B cell (primary cell): Measurements from ENCODE around the gene ADAMTS16. TPM values are rescaled to one million over a fixed set of nuclear protein-coding genes. Genes with fewer than 3 reads are reported as not detected.

Experiments
- ATAC-seq: fragments of 200-7000 bp; cut with Tn5 transposase; one replicate; pipeline ENCODE4 v1.10.0; 2021; ENCODE audit warnings: low read depth, mild to moderate bottlenecking, moderate number of reproducible peaks, moderate library complexity
- CTCF ChIA-PET: fragments of 350-600 bp; sonication (Branson Sonifier 250); formaldehyde crosslinking; loops from one replicate; lab custom pipeline; 2021; ENCODE audit warnings: antibody characterized with exemption, inconsistent platforms; lab: Charles Lee
- POLR2A ChIA-PET: fragments of 350-600 bp; sonication (Branson Sonifier 250); formaldehyde crosslinking; loops from one replicate; lab custom pipeline; 2021; ENCODE audit warnings: antibody characterized with exemption; lab: Charles Lee
- DNase-seq: peaks from one replicate; pipeline ENCODE4 v3.0.0; 2013
- H2AFZ ChIP-seq: 2 replicates; pipeline ENCODE4 v1.6.1; 2012; ENCODE audit warnings: mild to moderate bottlenecking, low read depth, low read length; ENCODE audit not compliant: insufficient read depth, poor library complexity, severe bottlenecking
- H3K27ac ChIP-seq, 2 donors: 1 replicate in 1 of 2; 2 replicates in 1 of 2; pipeline ENCODE4 v1.5.1; 2012 to 2013; ENCODE audit warnings: low read length in 2 of 2, mild to moderate bottlenecking in 2 of 2, moderate library complexity in 1 of 2
- H3K27me3 ChIP-seq, 4 experiments: fragments of 200-600 bp in 1 of 4; sonication (generic) in 1 of 4; replicated peaks in 1 of 4; 1 replicate in 2 of 4; 2 replicates in 2 of 4; pipeline versions ENCODE4 v1.6.1 to v1.7.0; 2013 to 2016; ENCODE audit warnings: low read length in 3 of 4, mild to moderate bottlenecking in 2 of 4, mixed read lengths in 1 of 4, moderate library complexity in 1 of 4; ENCODE audit not compliant: insufficient read depth in 4 of 4, control insufficient read depth in 3 of 4; ENCODE audit errors: control extremely low read depth in 1 of 4
- H3K36me3 ChIP-seq, 2 experiments: replicated peaks in 1 of 2; 1 replicate in 1 of 2; 2 replicates in 1 of 2; pipeline versions ENCODE4 v1.6.1 to v1.7.1; 2013; ENCODE audit warnings: low read length in 1 of 2; ENCODE audit not compliant: insufficient read depth in 2 of 2, control insufficient read depth in 1 of 2; ENCODE audit errors: control extremely low read depth in 1 of 2, extremely low read depth in 1 of 2
- H3K4me1 ChIP-seq, 2 donors: fragments of 200-600 bp in 1 of 2; sonication (generic) in 1 of 2; 1 replicate in 1 of 2; 2 replicates in 1 of 2; pipeline versions ENCODE4 v1.5.1 to v1.6.1; 2013 to 2017; ENCODE audit warnings: low read length in 2 of 2; ENCODE audit not compliant: control insufficient read depth in 2 of 2, insufficient read depth in 2 of 2
- H3K4me2 ChIP-seq: replicated peaks from 2 replicates; pipeline ENCODE3; 2012; ENCODE audit warnings: mild to moderate bottlenecking, low read depth, low read length; ENCODE audit not compliant: poor library complexity, severe bottlenecking
- H3K4me3 ChIP-seq, 5 experiments: fragments of 200-600 bp in 1 of 5; sonication (generic) in 1 of 5; 1 replicate in 3 of 5; 2 replicates in 2 of 5; pipeline versions ENCODE4 v1.5.1 to v1.7.0; 2011 to 2016; ENCODE audit warnings: low read length in 4 of 5, mild to moderate bottlenecking in 4 of 5, low read depth in 2 of 5, control low read depth in 1 of 5, moderate library complexity in 1 of 5; ENCODE audit not compliant: insufficient read depth in 1 of 5; ENCODE audit errors: control extremely low read depth in 1 of 5, extremely low read depth in 1 of 5
- H3K79me2 ChIP-seq: fragments of 200-600 bp; sonication (generic); one replicate; pipeline ENCODE4 v1.6.0; 2016; ENCODE audit warnings: low read length; ENCODE audit not compliant: control insufficient read depth, insufficient read depth
- H3K9ac ChIP-seq: fragments of 200-600 bp; sonication (generic); 2 replicates; pipeline ENCODE4 v1.6.1; 2017; ENCODE audit warnings: mild to moderate bottlenecking, low read length, moderate library complexity
- H3K9me3 ChIP-seq, 3 donors: one replicate each; pipeline versions ENCODE4 v1.6.1 to v1.7.1; 2013; ENCODE audit warnings: low read length in 2 of 3; ENCODE audit not compliant: control insufficient read depth in 2 of 3, insufficient read depth in 1 of 3; ENCODE audit errors: control extremely low read depth in 1 of 3
- H4K20me1 ChIP-seq: 2 replicates; pipeline ENCODE4 v1.6.0; 2012; ENCODE audit warnings: mild to moderate bottlenecking, low read length; ENCODE audit not compliant: insufficient read depth, control insufficient read depth, poor library complexity, severe bottlenecking
- H3K27ac Mint-ChIP-seq: one replicate; pipeline ENCODE4 v1.8.0; 2021; ENCODE audit warnings: mixed read lengths
- H3K27me3 Mint-ChIP-seq: one replicate; pipeline ENCODE4 v1.8.0; 2021; ENCODE audit warnings: mixed read lengths
- H3K4me1 Mint-ChIP-seq: one replicate; pipeline ENCODE4 v1.8.0; 2021; ENCODE audit warnings: mixed read lengths
- H3K4me3 Mint-ChIP-seq: one replicate; pipeline ENCODE4 v1.8.0; 2021; ENCODE audit warnings: mixed read lengths
- H3K9me3 Mint-ChIP-seq: one replicate; pipeline ENCODE4 v1.8.0; 2022; ENCODE audit warnings: mixed read lengths; ENCODE audit not compliant: insufficient read depth
- CTCF ChIP-seq: fragments of 200-600 bp; IDR thresholded peaks from one replicate; pipeline ENCODE4 v1.8.0; 2022; ENCODE audit warnings: antibody characterized with exemption, mild to moderate bottlenecking
- EZH2 ChIP-seq: IDR thresholded peaks from 2 replicates; pipeline ENCODE4 v1.6.1; 2012; ENCODE audit warnings: borderline replicate concordance, low read depth, mild to moderate bottlenecking, moderate library complexity, low read length; ENCODE audit not compliant: insufficient read depth, poor library complexity, severe bottlenecking
- WGBS: methylation state at CpG from one replicate; pipeline ENCODE4 v1.1.5; 2013; ENCODE audit warnings: missing lambda C conversion rate; ENCODE audit not compliant: insufficient coverage; 5-methylcytosine and 5-hydroxymethylcytosine counted together
- intact Hi-C: fragments of 100-400 bp; cut with micrococcal nuclease; formaldehyde crosslinking; loops from one replicate; pipeline ENCODE4 v1.10.0; 2022
- polyA plus RNA-seq: library from polyadenylated mRNA; depleted of rRNA; stranded (reverse); fragments of >200 nt; gene quantifications from 2 replicates; pipeline ENCODE4 v1.2.3, GENCODE V29; 2012
- total RNA-seq, 2 donors: library from RNA; stranded (reverse); fragments of 120-200 nt in 1 of 2; gene quantifications; 1 replicate in 1 of 2; 2 replicates in 1 of 2; pipeline versions ENCODE4 v1.2.3 to v1.2.4, GENCODE V29; 2013 to 2022

ADAMTS16 gene
- total and polyA plus RNA-seq, 2 donors (not counting 1 experiment from before 2014, with no cell fraction given): not detected

- Histone ChIP-seq H3K4me2 (no peak overlapping the region), H3K27me3 (no peaks in the 10 kb centered on the region), H3K79me2 (no peaks in the 10 kb centered on the region), H2AFZ (no peak overlapping the region), H3K36me3 (no peaks in the 10 kb centered on the region), H4K20me1 (no peaks in the 10 kb centered on the region), H3K4me3 (no peak overlapping the region), H3K9ac (no peak overlapping the region), H3K4me1 (no peaks in the 10 kb centered on the region), H3K27ac (no peak overlapping the region), H3K9me3 (no peaks in the 10 kb centered on the region)
- Mint-ChIP-seq H3K27ac (no peak overlapping the region), H3K4me3 (no peak overlapping the region), H3K4me1 (peaks cover 2% of the 10 kb centered on the region), H3K9me3 (no peaks in the 10 kb centered on the region), H3K27me3 (peaks cover 6% of the 10 kb centered on the region)
- 92% methylated on average over 2 of the region's 3 CpGs for WGBS
- CTCF ChIA-PET: no interaction called here
- POLR2A ChIA-PET: no interaction called here
- intact Hi-C loops: no loop called here
- DNase-seq: no peak
- no peak for TF ChIP-seq CTCF
- TF ChIP-seq EZH2: no peak
- no peak for ATAC-seq
These were observed 16.4 kb downstream of the ADAMTS16 start for GRCh38 chr5:5156471-5157082.

DNA sequence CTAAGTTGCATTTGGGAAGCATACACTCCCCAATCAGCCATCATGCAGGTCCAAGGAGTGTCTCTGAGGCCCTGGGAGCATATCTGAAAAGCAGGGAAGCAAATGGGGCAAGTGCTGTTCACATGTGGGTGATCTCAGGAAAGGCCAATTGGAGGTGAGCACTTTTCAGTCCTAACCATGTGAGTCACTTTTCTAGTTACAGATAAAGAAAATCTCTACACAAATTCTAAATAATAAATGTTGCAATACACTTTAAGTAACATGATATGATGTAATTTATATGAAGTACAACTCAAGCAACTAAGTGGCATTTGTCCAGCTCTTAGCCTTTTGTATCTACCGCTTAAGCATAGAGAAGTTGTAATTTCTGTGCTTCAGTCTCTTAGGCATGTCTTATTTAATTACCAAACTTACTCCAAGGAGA, 18.4 kb downstream of the ADAMTS16 start:
- Histone ChIP-seq H3K4me3 (no peak overlapping the region), H3K27ac (no peak overlapping the region), H2AFZ (no peak overlapping the region), H3K9ac (no peak overlapping the region), H3K36me3 (no peaks in the 10 kb centered on the region), H3K27me3 (no peaks in the 10 kb centered on the region), H3K4me2 (no peak overlapping the region), H4K20me1 (no peaks in the 10 kb centered on the region), H3K4me1 (no peaks in the 10 kb centered on the region), H3K79me2 (no peaks in the 10 kb centered on the region), H3K9me3 (no peaks in the 10 kb centered on the region)
- intact Hi-C loops: no loop called here
- POLR2A ChIA-PET: no interaction called here
- no peaks in the 10 kb centered on the region for H3K9me3 Mint-ChIP-seq
- WGBS: no CpG with 5 or more reads among the region's 1 CpG
- CTCF ChIA-PET: interaction anchor here (1.2 kb wide), 1 partner anchor 16 kb away, joined by 3 read pairs; no protein-coding TSS in a partner anchor
- TF ChIP-seq CTCF (no peak), EZH2 (no peak)
- ATAC-seq: no peak
- H3K4me3 Mint-ChIP-seq: no peak overlapping the region
- DNase-seq: no peak
- H3K27ac Mint-ChIP-seq: no peak overlapping the region
- peaks cover 6% of the 10 kb centered on the region for H3K27me3 Mint-ChIP-seq
- peaks cover 2% of the 10 kb centered on the region for H3K4me1 Mint-ChIP-seq
